ENCODE results near the gene SH3BP1.

GRCh38 chr22:37627545-37627944 lies 11.9 kb upstream of the SH3BP1 start:
- TF ChIP-seq EZH2 (IDR thresholded peaks at IDR 0.05; ENCODE audit: borderline replicate concordance, insufficient read depth, low read depth, low read length, poor library complexity, severe bottlenecking) (no peak), CTCF (IDR thresholded peaks at IDR 0.05) (no peak)

Measured in B cell (primary cell).